IPS-15b (cell line): ENCODE data around the gene XYLB.
"Not testable (repeated sequence)": the region's sequence is repeated elsewhere in the genome, so short reads cannot be mapped to it uniquely, and the experiment has no call there.

Experiments used
- H3K27me3 ChIP-seq: one replicate; pipeline ENCODE4 v1.6.1; 2013; ENCODE audit warnings: low read length; ENCODE audit not compliant: control insufficient read depth, insufficient read depth
- H3K36me3 ChIP-seq: one replicate; pipeline ENCODE4 v1.6.1; 2013; ENCODE audit warnings: low read length; ENCODE audit not compliant: control insufficient read depth, insufficient read depth
- H3K4me1 ChIP-seq: one replicate; pipeline ENCODE4 v1.6.1; 2013; ENCODE audit warnings: mild to moderate bottlenecking, low read length; ENCODE audit not compliant: control insufficient read depth, insufficient read depth
- H3K4me3 ChIP-seq: one replicate; pipeline ENCODE4 v1.5.1; 2013; ENCODE audit warnings: low read depth, low read length
- H3K9ac ChIP-seq: one replicate; pipeline ENCODE4 v1.6.1; 2013; ENCODE audit warnings: low read depth, mild to moderate bottlenecking, low read length
- H3K9me3 ChIP-seq: one replicate; pipeline ENCODE4 v1.6.1; 2013; ENCODE audit warnings: mild to moderate bottlenecking, low read length; ENCODE audit not compliant: control insufficient read depth, insufficient read depth

The XYLB gene

GRCh38 chr3:38314112-38314763, 32.3 kb upstream of the XYLB start:
- H3K9ac ChIP-seq, result no peak overlapping the region
- no peaks in the 10 kb centered on the region for H3K36me3 ChIP-seq
- H3K27me3 ChIP-seq, result no peaks in the 10 kb centered on the region
- H3K4me3 ChIP-seq, result no peak overlapping the region
- H3K4me1 ChIP-seq, result peaks cover 3% of the 10 kb centered on the region
- H3K9me3 ChIP-seq, result no peaks in the 10 kb centered on the region

- Histone ChIP-seq H3K27me3 (no peaks in the 10 kb centered on the region), H3K36me3 (no peaks in the 10 kb centered on the region), H3K9me3 (no peaks in the 10 kb centered on the region), H3K4me1 (peaks cover 3% of the 10 kb centered on the region), H3K9ac (no peak overlapping the region), H3K4me3 (no peak overlapping the region)
Measured at GRCh38 chr3:38314764-38315487, 31.7 kb upstream of the XYLB start.

GRCh38 chr3:38315488-38316230, 30.9 kb upstream of the XYLB start:
- no peak overlapping the region for H3K9ac ChIP-seq
- no peaks in the 10 kb centered on the region for H3K9me3 ChIP-seq
- H3K27me3 ChIP-seq, result no peaks in the 10 kb centered on the region
- H3K36me3 ChIP-seq, result no peaks in the 10 kb centered on the region
- no peak overlapping the region for H3K4me3 ChIP-seq
- peaks cover 3% of the 10 kb centered on the region for H3K4me1 ChIP-seq

GRCh38 chr3:38316356-38317191, 30.0 kb upstream of the XYLB start:
- H3K9ac ChIP-seq, result no peak overlapping the region
- H3K4me1 ChIP-seq, result peaks cover 3% of the 10 kb centered on the region
- H3K27me3 ChIP-seq, result no peaks in the 10 kb centered on the region
- no peak overlapping the region for H3K4me3 ChIP-seq
- no peaks in the 10 kb centered on the region for H3K36me3 ChIP-seq
- no peaks in the 10 kb centered on the region for H3K9me3 ChIP-seq

GRCh38 chr3:38317192-38317759, 29.3 kb upstream of the XYLB start:
- no peaks in the 10 kb centered on the region for H3K9me3 ChIP-seq
- no peak overlapping the region for H3K4me3 ChIP-seq
- H3K4me1 ChIP-seq, result peaks cover 3% of the 10 kb centered on the region
- H3K27me3 ChIP-seq, result no peaks in the 10 kb centered on the region
- H3K9ac ChIP-seq, result no peak overlapping the region
- H3K36me3 ChIP-seq, result no peaks in the 10 kb centered on the region

- H3K36me3 ChIP-seq, result no peaks in the 10 kb centered on the region
- H3K9me3 ChIP-seq, result no peaks in the 10 kb centered on the region
- peaks cover 3% of the 10 kb centered on the region for H3K4me1 ChIP-seq
- H3K4me3 ChIP-seq, result no peak overlapping the region
- H3K27me3 ChIP-seq, result no peaks in the 10 kb centered on the region
- no peak overlapping the region for H3K9ac ChIP-seq
Measured at GRCh38 chr3:38318766-38319671, 27.6 kb upstream of the XYLB start.

- H3K27me3 ChIP-seq, H3K4me3 ChIP-seq, H3K9ac ChIP-seq, H3K36me3 ChIP-seq, H3K9me3 ChIP-seq, H3K4me1 ChIP-seq: not testable (repeated sequence)
Measured at GRCh38 chr3:38320638-38321037, 25.9 kb upstream of the XYLB start.

- no peaks in the 10 kb centered on the region for H3K36me3 ChIP-seq
- no peaks in the 10 kb centered on the region for H3K27me3 ChIP-seq
- H3K9me3 ChIP-seq, result no peaks in the 10 kb centered on the region
- no peak overlapping the region for H3K9ac ChIP-seq
- H3K4me3 ChIP-seq, result no peak overlapping the region
- H3K4me1 ChIP-seq, result no peaks in the 10 kb centered on the region
Measured at GRCh38 chr3:38323060-38323459, 23.5 kb upstream of the XYLB start.

- no peaks in the 10 kb centered on the region for H3K9me3 ChIP-seq
- no peak overlapping the region for H3K9ac ChIP-seq
- H3K4me3 ChIP-seq, result no peak overlapping the region
- H3K36me3 ChIP-seq, result no peaks in the 10 kb centered on the region
- no peaks in the 10 kb centered on the region for H3K27me3 ChIP-seq
- no peaks in the 10 kb centered on the region for H3K4me1 ChIP-seq
Measured at GRCh38 chr3:38325256-38325655, 21.3 kb upstream of the XYLB start.

- no peaks in the 10 kb centered on the region for H3K36me3 ChIP-seq
- no peaks in the 10 kb centered on the region for H3K4me1 ChIP-seq
- no peak overlapping the region for H3K9ac ChIP-seq
- no peak overlapping the region for H3K4me3 ChIP-seq
- H3K9me3 ChIP-seq, result no peaks in the 10 kb centered on the region
- H3K27me3 ChIP-seq, result no peaks in the 10 kb centered on the region
Measured at GRCh38 chr3:38327335-38328009, 19.1 kb upstream of the XYLB start.
